TTC549 (cell line): Measurements from ENCODE around the gene DNAJB14.
A peak's percentile ranks its signal among the peaks of the same experiment; 100 is the strongest.

ENCODE experiments used
- FAIRE-seq: peaks from 2 replicates; lab custom pipeline; 2012; peaks lifted over from hg19 to GRCh38; lab: Jason Lieb, UNC

DNAJB14 gene

GRCh38 chr4:99943904-99944437, 2.4 kb downstream of the DNAJB14 start:
- FAIRE-seq = no peak

- FAIRE-seq = no peak
These were observed 8.1 kb downstream of the DNAJB14 start for GRCh38 chr4:99938243-99938753.

GRCh38 chr4:99934891-99935290, 11.5 kb downstream of the DNAJB14 start:
- peak; percentile 38 for FAIRE-seq

GRCh38 chr4:99927566-99927965, 18.9 kb downstream of the DNAJB14 start:
- FAIRE-seq = no peak

GRCh38 chr4:99921174-99921573, 25.2 kb downstream of the DNAJB14 start:
- no peak for FAIRE-seq

- no peak for FAIRE-seq
These were observed 27.8 kb downstream of the DNAJB14 start for GRCh38 chr4:99918656-99919055.

- FAIRE-seq = no peak
These were observed 28.8 kb downstream of the DNAJB14 start for GRCh38 chr4:99917575-99917974.

GRCh38 chr4:99915449-99915848, 31.0 kb downstream of the DNAJB14 start:
- FAIRE-seq = no peak

GRCh38 chr4:99894998-99895397, 51.4 kb downstream of the DNAJB14 start:
- no peak for FAIRE-seq

GRCh38 chr4:99894161-99894997, 52.0 kb downstream of the DNAJB14 start, which contains the start of gene LAMTOR3:
LAMTOR3 (minus strand) TSS chr4:99894427; CDS start chr4:99893963, 464 bp downstream.
- FAIRE-seq = no peak

GRCh38 chr4:99893839-99894160, 52.6 kb downstream of the DNAJB14 start:
- FAIRE-seq = no peak

- FAIRE-seq = no peak
These were observed 53.4 kb downstream of the DNAJB14 start for GRCh38 chr4:99893029-99893428.

- no peak for FAIRE-seq
These were observed 55.1 kb downstream of the DNAJB14 start for GRCh38 chr4:99891351-99891750.

- FAIRE-seq = no peak
These were observed 58.6 kb downstream of the DNAJB14 start for GRCh38 chr4:99887837-99888236.

- FAIRE-seq = no peak
These were observed 60.3 kb downstream of the DNAJB14 start for GRCh38 chr4:99886146-99886545.

- FAIRE-seq = no peak
These were observed 60.7 kb downstream of the DNAJB14 start for GRCh38 chr4:99885687-99886086.

GRCh38 chr4:99885063-99885664, 61.3 kb downstream of the DNAJB14 start:
- FAIRE-seq = peak; percentile 79

GRCh38 chr4:99879458-99879857, 67.0 kb downstream of the DNAJB14 start:
- no peak for FAIRE-seq

GRCh38 chr4:99878604-99879003, 67.8 kb downstream of the DNAJB14 start:
- FAIRE-seq = no peak

GRCh38 chr4:99876946-99877345, 69.5 kb downstream of the DNAJB14 start:
- no peak for FAIRE-seq

GRCh38 chr4:99875071-99875470, 71.3 kb downstream of the DNAJB14 start:
- FAIRE-seq = no peak

- FAIRE-seq = no peak
These were observed 73.8 kb downstream of the DNAJB14 start for GRCh38 chr4:99872570-99872969.

- FAIRE-seq = no peak
These were observed 78.3 kb downstream of the DNAJB14 start for GRCh38 chr4:99868126-99868596.
